Activated naive CD8-positive, alpha-beta T cell treated with anti-CD3 and anti-CD28 coated beads for 36 hours (primary cell): ENCODE data around the gene DPYSL5. TPM values are rescaled to one million over a fixed set of nuclear protein-coding genes. Genes with fewer than 3 reads are reported as not detected.

Experiments used
- DNase-seq: peaks from one replicate; pipeline ENCODE4 v3.0.0; 2021
- H3K27ac Mint-ChIP-seq: one replicate; pipeline ENCODE4 v1.8.0; 2022; ENCODE audit warnings: mild to moderate bottlenecking, moderate library complexity, mixed read lengths
- H3K27me3 Mint-ChIP-seq: one replicate; pipeline ENCODE4 v1.8.0; 2022; ENCODE audit warnings: mild to moderate bottlenecking, mixed read lengths
- H3K36me3 Mint-ChIP-seq: one replicate; pipeline ENCODE4 v1.8.0; 2021; ENCODE audit warnings: mild to moderate bottlenecking, mixed read lengths
- H3K4me1 Mint-ChIP-seq: one replicate; pipeline ENCODE4 v1.8.0; 2021; ENCODE audit warnings: mixed read lengths
- H3K4me3 Mint-ChIP-seq: one replicate; pipeline ENCODE4 v1.8.0; 2022; ENCODE audit warnings: mild to moderate bottlenecking, moderate library complexity, mixed read lengths
- H3K9me3 Mint-ChIP-seq: one replicate; pipeline ENCODE4 v1.8.0; 2022; ENCODE audit warnings: mixed read lengths
- total RNA-seq, 2 experiments: library from RNA; stranded (reverse); gene quantifications; one replicate each; pipeline ENCODE4 v1.2.3, GENCODE V29; 2021

Gene DPYSL5
- total RNA-seq, 2 experiments from 2014 or later: not detected

DNA sequence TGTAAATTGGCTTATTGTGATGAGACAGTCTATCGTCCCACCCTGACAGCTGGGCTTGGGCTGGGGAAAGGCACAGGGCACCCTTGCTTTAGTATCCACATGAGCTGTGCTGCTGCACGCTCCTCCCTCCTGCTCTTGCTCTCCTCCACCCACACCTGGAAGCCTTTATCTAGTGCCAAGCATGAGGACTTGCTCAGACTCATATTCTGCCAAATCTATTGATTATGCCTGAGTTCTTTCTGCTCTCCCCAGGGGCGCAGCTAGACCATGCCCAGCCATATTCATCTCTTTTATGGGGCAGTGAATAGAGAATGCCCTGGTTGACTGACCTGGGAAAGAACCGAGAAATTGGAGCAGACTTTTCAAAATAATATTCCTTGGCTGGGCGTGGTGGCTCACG, 29.0 kb upstream of the DPYSL5 start:
- no peaks in the 10 kb centered on the region for H3K9me3 Mint-ChIP-seq

GRCh38 chr2:26820932-26821331, 27.0 kb upstream of the DPYSL5 start:
- H3K27ac Mint-ChIP-seq: no peak overlapping the region
- DNase-seq: no peak
- no peaks in the 10 kb centered on the region for H3K36me3 Mint-ChIP-seq
- peaks cover 4% of the 10 kb centered on the region for H3K27me3 Mint-ChIP-seq
- H3K4me3 Mint-ChIP-seq: no peak overlapping the region
- H3K4me1 Mint-ChIP-seq: peaks cover 2% of the 10 kb centered on the region
- H3K9me3 Mint-ChIP-seq: no peaks in the 10 kb centered on the region

More for the DNA sequence above, 29.0 kb upstream of the DPYSL5 start:
- Mint-ChIP-seq H3K27me3 (peaks cover 4% of the 10 kb centered on the region), H3K27ac (no peak overlapping the region), H3K4me1 (peaks cover 2% of the 10 kb centered on the region), H3K4me3 (no peak overlapping the region), H3K36me3 (peaks cover 2% of the 10 kb centered on the region)
- no peak for DNase-seq

DNA sequence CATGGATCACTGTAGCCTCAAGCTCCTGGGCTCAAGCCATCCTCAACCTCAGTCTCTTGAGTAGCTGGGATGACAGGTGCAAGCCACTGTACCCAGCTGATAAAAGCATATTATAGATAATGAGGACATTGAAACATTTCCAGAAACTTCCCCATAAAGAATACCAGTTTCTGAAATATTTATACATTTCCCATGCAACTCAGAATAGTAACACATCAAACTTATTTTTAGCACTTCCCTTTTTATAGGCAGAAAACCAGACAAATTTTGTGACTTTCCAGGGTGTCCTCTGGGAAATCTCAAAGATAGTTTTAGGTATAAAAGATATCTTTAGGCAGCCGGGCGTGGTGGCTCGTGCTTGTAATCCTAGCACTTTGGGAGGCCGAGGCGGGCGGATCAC, 25.1 kb upstream of the DPYSL5 start:
- no peak overlapping the region for H3K4me3 Mint-ChIP-seq
- no peaks in the 10 kb centered on the region for H3K27me3 Mint-ChIP-seq
- no peaks in the 10 kb centered on the region for H3K36me3 Mint-ChIP-seq
- peaks cover 2% of the 10 kb centered on the region for H3K4me1 Mint-ChIP-seq
- H3K9me3 Mint-ChIP-seq: no peaks in the 10 kb centered on the region
- no peak for DNase-seq
- H3K27ac Mint-ChIP-seq: no peak overlapping the region

DNA sequence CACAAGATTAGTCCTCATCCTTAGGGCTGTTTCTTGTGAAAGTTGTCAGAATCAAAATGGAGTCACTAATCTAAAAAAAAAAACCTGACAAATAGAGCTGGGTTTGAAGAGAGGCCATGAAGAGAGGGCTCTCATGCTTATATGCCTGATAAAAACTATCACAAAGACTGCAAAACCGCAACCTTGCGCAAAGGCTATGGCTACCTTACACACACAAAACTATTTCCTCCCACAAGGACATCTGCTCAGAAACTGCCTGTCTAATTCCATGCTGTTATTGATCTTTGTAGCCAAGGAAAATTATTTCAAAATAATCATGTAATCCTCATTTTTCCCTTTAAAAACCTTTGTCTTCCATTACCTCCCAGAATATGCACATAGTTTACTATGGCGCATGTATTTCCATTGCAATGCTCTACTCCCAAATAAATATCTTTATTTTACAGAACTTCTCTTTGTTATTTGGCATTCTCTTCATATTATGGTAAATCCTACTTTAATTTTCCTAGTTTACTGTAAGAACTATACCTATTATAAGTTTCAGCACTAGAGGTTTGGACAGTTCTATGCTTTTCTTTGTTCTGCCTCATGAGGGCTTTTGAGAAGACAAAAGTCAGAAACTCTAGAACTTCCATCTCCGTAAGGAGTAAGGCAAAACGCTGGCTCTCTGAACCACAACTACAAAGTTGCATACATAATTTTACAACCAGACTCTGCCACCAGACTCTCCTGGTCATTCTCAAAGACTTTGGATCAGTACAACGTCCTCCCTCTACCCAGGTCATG, 9.6 kb upstream of the DPYSL5 start:
- Mint-ChIP-seq H3K9me3 (no peaks in the 10 kb centered on the region), H3K4me3 (no peak overlapping the region), H3K27me3 (peaks cover 38% of the 10 kb centered on the region), H3K4me1 (no peaks in the 10 kb centered on the region), H3K36me3 (no peaks in the 10 kb centered on the region), H3K27ac (no peak overlapping the region)
- no peak for DNase-seq

GRCh38 chr2:26840937-26841610, 6.9 kb upstream of the DPYSL5 start:
- H3K36me3 Mint-ChIP-seq: no peaks in the 10 kb centered on the region
- no peak for DNase-seq
- no peak overlapping the region for H3K4me3 Mint-ChIP-seq
- H3K9me3 Mint-ChIP-seq: no peaks in the 10 kb centered on the region
- H3K27ac Mint-ChIP-seq: no peak overlapping the region
- H3K27me3 Mint-ChIP-seq: peaks cover 52% of the 10 kb centered on the region
- peaks cover 2% of the 10 kb centered on the region for H3K4me1 Mint-ChIP-seq

DNA sequence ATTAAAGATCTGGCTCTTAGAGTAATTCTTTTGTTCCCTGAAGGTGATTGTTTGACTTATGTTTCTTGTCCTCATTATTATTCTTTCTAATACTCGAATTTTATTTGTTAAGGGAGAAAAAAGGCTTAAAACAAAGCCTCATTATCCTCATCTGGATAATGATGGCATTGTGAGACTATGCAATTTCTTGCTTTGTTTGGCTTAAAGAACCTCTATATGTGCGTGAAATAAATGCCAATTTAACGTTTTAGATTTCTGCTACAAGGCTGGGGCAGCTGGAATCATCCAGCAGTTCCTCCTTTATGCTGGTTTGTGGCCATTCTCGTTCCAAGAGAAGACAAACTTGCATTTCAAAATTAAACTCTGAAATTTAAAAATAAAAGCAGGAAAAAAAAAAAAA, 4.9 kb upstream of the DPYSL5 start:
- Mint-ChIP-seq H3K9me3 (no peaks in the 10 kb centered on the region), H3K36me3 (no peaks in the 10 kb centered on the region), H3K27ac (no peak overlapping the region), H3K4me1 (peaks cover 8% of the 10 kb centered on the region), H3K27me3 (peaks cover 66% of the 10 kb centered on the region), H3K4me3 (no peak overlapping the region)
- DNase-seq: no peak

DNA sequence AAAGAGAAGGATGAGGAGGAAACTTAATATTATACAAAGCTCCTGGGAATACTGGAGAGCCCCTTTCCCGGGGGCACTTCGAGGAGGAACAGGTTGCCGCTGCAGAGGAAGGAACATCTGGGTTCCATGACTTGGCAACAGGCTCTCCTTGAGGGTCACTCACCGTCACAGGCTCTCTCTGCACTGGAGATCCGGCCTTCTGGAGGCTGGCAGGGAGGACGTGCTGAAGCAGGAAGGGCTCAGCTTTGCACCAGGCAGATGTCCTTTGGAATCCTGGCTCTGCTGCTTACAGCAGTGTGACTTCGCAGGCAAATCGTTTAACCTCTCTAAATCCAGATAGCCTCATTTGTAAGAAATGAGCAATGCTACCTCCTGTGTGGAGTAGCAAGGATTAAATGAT, 2.9 kb upstream of the DPYSL5 start:
- Mint-ChIP-seq H3K4me3 (no peak overlapping the region), H3K4me1 (peaks cover 12% of the 10 kb centered on the region), H3K9me3 (no peaks in the 10 kb centered on the region), H3K27ac (no peak overlapping the region), H3K27me3 (peaks cover 61% of the 10 kb centered on the region), H3K36me3 (no peaks in the 10 kb centered on the region)
- no peak for DNase-seq

DNA sequence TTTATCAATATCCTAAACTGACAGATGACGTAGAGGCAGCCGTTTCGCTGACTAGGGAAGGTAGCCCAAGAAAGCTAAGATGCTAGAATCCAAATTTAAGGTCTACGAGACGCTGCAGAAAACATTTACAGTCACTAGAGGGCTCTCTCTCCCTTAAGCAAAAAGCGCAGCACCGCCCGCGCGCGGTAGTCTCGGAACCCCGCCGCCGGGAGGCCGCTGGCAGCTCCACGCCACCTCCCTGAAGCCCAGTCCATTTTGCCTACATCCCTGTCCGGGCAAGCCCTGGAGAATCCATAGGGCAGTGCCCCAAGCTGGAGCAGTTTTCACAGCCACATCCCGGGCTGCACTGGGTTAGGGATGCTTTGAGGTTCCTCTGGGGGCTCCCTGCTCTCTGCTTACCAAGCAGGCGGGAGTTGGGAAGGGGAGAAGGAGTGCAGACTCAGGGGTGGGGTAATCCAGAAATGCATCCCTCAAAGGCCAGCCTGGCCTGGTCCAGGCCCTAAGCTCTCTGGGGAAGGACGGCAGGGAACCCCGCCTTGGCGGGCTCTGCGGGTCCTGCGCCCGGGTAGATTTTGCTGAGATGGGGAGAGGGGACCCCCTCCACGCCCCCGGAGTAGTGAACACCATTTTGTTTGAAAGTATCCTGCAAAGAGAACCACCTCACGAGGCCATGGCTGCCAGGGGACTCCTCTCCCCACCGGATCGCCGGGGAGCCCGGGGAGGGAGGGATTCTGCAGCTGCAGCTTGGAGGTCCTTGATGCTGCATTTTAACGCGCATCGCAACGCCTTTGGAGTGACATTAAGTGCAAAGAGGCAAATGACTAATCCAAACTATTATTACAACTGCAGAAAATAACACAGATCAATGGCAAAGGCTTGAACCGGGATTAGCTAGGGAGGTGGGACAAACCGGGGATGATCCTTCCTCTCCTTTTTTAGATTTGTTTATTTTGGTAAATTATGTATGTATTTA, 1.3 kb upstream of the DPYSL5 start:
- Mint-ChIP-seq H3K27me3 (peaks cover 71% of the 10 kb centered on the region), H3K4me3 (peak overlapping the region; percentile 42), H3K4me1 (peaks cover 12% of the 10 kb centered on the region), H3K36me3 (no peaks in the 10 kb centered on the region), H3K9me3 (no peaks in the 10 kb centered on the region), H3K27ac (no peak overlapping the region)
- DNase-seq: peak; percentile 69

- peak; percentile 1 for DNase-seq
- Mint-ChIP-seq H3K9me3 (no peaks in the 10 kb centered on the region), H3K27ac (no peak overlapping the region), H3K4me3 (peak overlapping the region; percentile 42), H3K4me1 (peaks cover 12% of the 10 kb centered on the region), H3K27me3 (peaks cover 74% of the 10 kb centered on the region), H3K36me3 (no peaks in the 10 kb centered on the region)
These were observed 651 bp upstream of the DPYSL5 start for GRCh38 chr2:26847307-26847654.

- H3K36me3 Mint-ChIP-seq: no peaks in the 10 kb centered on the region
- no peak overlapping the region for H3K27ac Mint-ChIP-seq
- H3K27me3 Mint-ChIP-seq: peaks cover 72% of the 10 kb centered on the region
- no peaks in the 10 kb centered on the region for H3K9me3 Mint-ChIP-seq
- DNase-seq: peak; percentile 17
- H3K4me1 Mint-ChIP-seq: peaks cover 12% of the 10 kb centered on the region
- H3K4me3 Mint-ChIP-seq: peak overlapping the region; percentile 59
These were observed 564 bp downstream of the DPYSL5 start for GRCh38 chr2:26848336-26849055.

GRCh38 chr2:26849056-26849999, 1.4 kb downstream of the DPYSL5 start:
- H3K9me3 Mint-ChIP-seq: no peaks in the 10 kb centered on the region
- peaks cover 68% of the 10 kb centered on the region for H3K27me3 Mint-ChIP-seq
- DNase-seq: peak; percentile 7
- peaks cover 12% of the 10 kb centered on the region for H3K4me1 Mint-ChIP-seq
- H3K36me3 Mint-ChIP-seq: no peaks in the 10 kb centered on the region
- peak overlapping the region; percentile 59 for H3K4me3 Mint-ChIP-seq
- H3K27ac Mint-ChIP-seq: no peak overlapping the region

DNA sequence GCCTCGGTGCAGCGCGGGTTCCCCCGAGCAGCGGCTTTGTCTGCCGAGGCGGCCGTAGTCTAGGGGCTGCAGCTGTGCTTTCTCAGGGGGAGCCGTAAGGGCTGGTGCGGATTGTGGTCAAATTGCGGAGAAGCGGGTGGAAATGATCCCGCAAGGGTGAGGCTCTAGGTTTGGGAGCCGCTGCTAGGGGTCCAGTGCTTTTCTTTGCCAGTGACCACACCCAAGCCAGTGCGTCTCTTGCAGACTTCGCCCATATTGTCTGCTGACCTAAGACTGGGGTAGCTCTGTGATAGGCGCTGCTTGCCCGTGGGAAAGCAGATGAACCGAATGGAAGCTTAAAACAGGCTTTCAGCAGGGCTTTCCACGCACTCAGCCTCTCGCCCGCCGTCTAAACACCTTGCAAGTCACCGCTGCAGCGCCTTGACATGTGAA, 2.1 kb downstream of the DPYSL5 start:
- Mint-ChIP-seq H3K4me1 (peaks cover 12% of the 10 kb centered on the region), H3K27me3 (peaks cover 61% of the 10 kb centered on the region), H3K4me3 (no peak overlapping the region), H3K36me3 (no peaks in the 10 kb centered on the region), H3K9me3 (no peaks in the 10 kb centered on the region), H3K27ac (no peak overlapping the region)
- no peak for DNase-seq

DNA sequence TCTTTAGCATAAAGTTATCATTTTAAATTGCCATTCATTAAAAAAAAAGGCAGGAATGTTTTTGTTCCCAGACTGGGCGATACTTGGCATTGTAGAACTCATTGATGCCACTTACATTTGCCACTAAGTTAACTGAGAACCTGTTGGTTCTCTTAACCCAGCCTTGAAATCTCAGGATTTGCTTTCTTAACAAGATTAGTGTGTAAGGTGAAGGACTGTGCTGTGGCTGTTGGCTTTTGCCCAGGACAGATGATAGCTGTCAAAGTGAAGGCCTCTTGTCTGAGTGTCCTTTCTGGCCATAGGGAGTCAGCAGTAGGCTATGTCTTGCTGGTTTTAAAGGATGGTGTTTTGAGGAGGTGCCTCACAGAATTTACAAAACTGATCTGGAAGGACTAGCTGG, 2.6 kb downstream of the DPYSL5 start:
- peaks cover 12% of the 10 kb centered on the region for H3K4me1 Mint-ChIP-seq
- no peaks in the 10 kb centered on the region for H3K36me3 Mint-ChIP-seq
- no peak overlapping the region for H3K27ac Mint-ChIP-seq
- no peak overlapping the region for H3K4me3 Mint-ChIP-seq
- no peak for DNase-seq
- no peaks in the 10 kb centered on the region for H3K9me3 Mint-ChIP-seq
- peaks cover 58% of the 10 kb centered on the region for H3K27me3 Mint-ChIP-seq
